Measurements from ENCODE around the gene OTP. TPM values are rescaled to one million over a fixed set of nuclear protein-coding genes. Genes with fewer than 3 reads are reported as not detected.

The OTP gene
- polyA plus RNA-seq, 1 of the 3 experiments (the other 2 are of a cell fraction): not detected

DNA sequence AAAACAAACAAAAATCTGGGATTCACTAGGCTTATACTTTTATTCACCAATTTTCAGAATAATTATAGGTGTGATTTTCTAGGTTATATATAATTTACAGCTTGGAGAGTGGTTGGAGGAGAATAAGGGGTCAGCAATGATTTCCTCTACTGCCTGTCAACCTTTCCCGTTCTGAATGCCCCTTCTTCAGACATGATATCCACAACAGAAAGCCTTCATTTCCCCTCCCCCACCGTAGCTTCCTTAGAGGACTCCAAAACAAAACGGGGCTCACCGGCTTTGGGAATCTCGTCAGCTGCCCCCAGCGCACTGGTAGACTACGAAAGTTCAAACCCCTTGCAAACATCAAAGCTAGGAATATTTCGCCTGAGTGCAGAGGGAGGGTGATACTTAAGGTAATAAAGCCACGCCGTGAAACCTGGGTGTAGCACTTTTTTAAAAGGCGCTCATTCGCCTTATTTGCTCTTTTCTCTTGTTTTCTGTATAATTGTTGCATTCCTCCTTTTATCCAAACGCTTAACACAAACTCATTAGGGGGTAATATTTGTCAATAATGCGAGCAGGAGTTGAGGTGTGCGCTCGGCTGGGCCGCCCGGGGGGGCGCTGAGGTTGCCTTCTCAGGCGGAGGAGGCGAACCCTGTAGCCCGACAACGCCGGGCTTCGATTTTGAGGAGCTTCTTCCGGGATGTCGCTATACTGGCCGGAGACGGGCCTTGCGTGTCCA is 2.4 kb downstream of the OTP start:
- Histone ChIP-seq H3K9ac (no peak overlapping the region), H3K4me3 (ENCODE audit: low read depth in 2 of 2, low read length in 1 of 2) (no peak overlapping the region; a peak in 1 of 4 replicates), H3K4me1 (ENCODE audit: control insufficient read depth in 1 of 2, insufficient read depth in 2 of 2, low read depth in 1 of 2, low read length in 1 of 2) (peaks cover 0 to 6% of the 10 kb centered on the region in 2 experiments; a peak in 1 of 4 replicates), H3K79me2 (ENCODE audit: insufficient read depth) (no peaks in the 10 kb centered on the region), H3F3A (replicated peaks; ENCODE audit: insufficient read depth) (peaks cover 7% of the 10 kb centered on the region), H3K36me3 (replicated peaks in 1 of 2; ENCODE audit: control insufficient read depth in 1 of 2, insufficient read depth in 2 of 2, low read length in 1 of 2) (no peaks in the 10 kb centered on the region), H3K27me3 (ENCODE audit: insufficient read depth) (peaks cover 100% of the 10 kb centered on the region), H2AFZ (ENCODE audit: low read depth) (no peak overlapping the region), H3K9me2 (no peaks in the 10 kb centered on the region), H3K9me3 (no peaks in the 10 kb centered on the region; the same call in 1 of the 2 replicates), H3K27ac (ENCODE audit: low read depth in 2 of 2, low read length in 1 of 2) (no peak overlapping the region), H3K4me2 (no peak overlapping the region), H4K20me1 (ENCODE audit: insufficient read depth) (peaks cover 5% of the 10 kb centered on the region; the same call in 1 of the 2 replicates)
- CTCF ChIA-PET: interaction anchor here (1.6 to 2.7 kb wide), 2 partner anchors 8 to 373 kb away, joined by 4 to 8 read pairs; no protein-coding TSS in a partner anchor
- peak; percentile 25 for DNase-seq
- POLR2A ChIA-PET: no interaction called here
- peak; percentile 78; the same call in 1 of the 2 replicates for TF ChIP-seq EZH2phosphoT487 (IDR thresholded peaks at IDR 0.05; ENCODE audit: borderline replicate concordance, low read depth)
- TF ChIP-seq, protein P1, sequence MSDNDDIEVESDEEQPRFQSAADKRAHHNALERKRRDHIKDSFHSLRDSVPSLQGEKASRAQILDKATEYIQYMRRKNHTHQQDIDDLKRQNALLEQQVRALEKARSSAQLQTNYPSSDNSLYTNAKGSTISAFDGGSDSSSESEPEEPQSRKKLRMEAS (IDR thresholded peaks at IDR 0.05; ENCODE audit: low read depth): no peak
- no peak for TF ChIP-seq GATA2 (CRISPR knock-in tag; IDR thresholded peaks at IDR 0.05)
- no peak for TF ChIP-seq YY1 (IDR thresholded peaks at IDR 0.05; ENCODE audit: low read depth)
- TF ChIP-seq RAD21 (IDR thresholded peaks at IDR 0.05; ENCODE audit: low read length): no peak
- TF ChIP-seq SIN3A (IDR thresholded peaks at IDR 0.05; ENCODE audit: borderline replicate concordance, low read depth, low read length): no peak
- TF ChIP-seq TEAD4 (IDR thresholded peaks at IDR 0.05; ENCODE audit: borderline replicate concordance, insufficient read depth): no peak
- 18% methylated on average over 28 of the region's 30 CpGs for WGBS (ENCODE audit: low lambda C conversion rate)

DNA sequence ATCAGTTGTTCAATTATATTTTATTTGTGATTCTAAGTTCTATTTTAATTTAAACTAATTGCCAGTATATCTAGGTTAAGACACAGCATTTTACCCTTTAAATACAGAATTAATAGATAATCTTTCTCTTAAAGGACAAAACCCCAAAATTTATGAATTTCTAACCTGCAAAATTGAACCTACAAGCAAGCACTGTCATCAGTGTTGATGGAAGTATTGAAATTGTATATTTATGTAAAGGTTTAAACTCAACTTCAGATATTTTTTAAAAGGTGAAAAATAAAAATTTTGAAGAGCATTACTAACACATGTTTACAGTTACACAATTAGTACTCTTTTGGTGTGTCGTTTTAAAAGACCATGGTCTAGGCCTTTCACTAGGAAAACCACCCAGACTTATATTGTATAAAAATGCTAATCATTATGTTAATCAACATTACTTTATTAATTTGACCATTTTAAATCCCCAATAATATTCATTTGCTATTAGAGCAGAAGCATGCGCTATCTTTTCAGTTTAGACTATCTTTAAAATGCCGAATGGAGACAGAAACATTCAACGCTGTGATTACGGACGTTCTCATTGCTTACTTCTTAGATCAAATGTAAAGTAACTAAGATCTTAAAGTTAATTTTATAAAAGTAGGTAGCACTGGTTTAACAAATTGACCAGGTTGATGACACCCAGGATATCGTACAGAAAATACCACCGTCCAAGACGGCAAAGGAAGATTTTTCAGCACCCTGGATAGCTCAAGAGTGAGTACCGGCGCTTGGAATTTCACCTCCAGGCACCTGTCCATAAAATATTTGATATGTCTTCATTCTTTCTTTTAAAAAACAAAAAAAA is 3.2 kb downstream of the OTP start:
- CTCF ChIA-PET: interaction anchor here (1.2 to 1.6 kb wide), 2 partner anchors 11 to 374 kb away, joined by 3 to 4 read pairs; no protein-coding TSS in a partner anchor
- H3K36me3 ChIP-seq (replicated peaks in 1 of 2; ENCODE audit: control insufficient read depth in 1 of 2, insufficient read depth in 2 of 2, low read length in 1 of 2): no peaks in the 10 kb centered on the region
- H3K27ac ChIP-seq (ENCODE audit: low read depth in 2 of 2, low read length in 1 of 2): no peak overlapping the region
- WGBS (ENCODE audit: low lambda C conversion rate): 45% methylated on average over 11 of the region's 11 CpGs
- H3F3A ChIP-seq (replicated peaks; ENCODE audit: insufficient read depth): peaks cover 7% of the 10 kb centered on the region
- H3K79me2 ChIP-seq (ENCODE audit: insufficient read depth): no peaks in the 10 kb centered on the region
- DNase-seq: no peak
- H3K9ac ChIP-seq: no peak overlapping the region
- POLR2A ChIA-PET: no interaction called here
- H4K20me1 ChIP-seq (ENCODE audit: insufficient read depth): peaks cover 3% of the 10 kb centered on the region; the same call in 1 of the 2 replicates
- H3K9me3 ChIP-seq: no peaks in the 10 kb centered on the region; the same call in 1 of the 2 replicates
- H3K4me2 ChIP-seq: no peak overlapping the region
- no peak overlapping the region for H3K4me3 ChIP-seq (ENCODE audit: low read depth in 2 of 2, low read length in 1 of 2)
- TF ChIP-seq, protein P2, sequence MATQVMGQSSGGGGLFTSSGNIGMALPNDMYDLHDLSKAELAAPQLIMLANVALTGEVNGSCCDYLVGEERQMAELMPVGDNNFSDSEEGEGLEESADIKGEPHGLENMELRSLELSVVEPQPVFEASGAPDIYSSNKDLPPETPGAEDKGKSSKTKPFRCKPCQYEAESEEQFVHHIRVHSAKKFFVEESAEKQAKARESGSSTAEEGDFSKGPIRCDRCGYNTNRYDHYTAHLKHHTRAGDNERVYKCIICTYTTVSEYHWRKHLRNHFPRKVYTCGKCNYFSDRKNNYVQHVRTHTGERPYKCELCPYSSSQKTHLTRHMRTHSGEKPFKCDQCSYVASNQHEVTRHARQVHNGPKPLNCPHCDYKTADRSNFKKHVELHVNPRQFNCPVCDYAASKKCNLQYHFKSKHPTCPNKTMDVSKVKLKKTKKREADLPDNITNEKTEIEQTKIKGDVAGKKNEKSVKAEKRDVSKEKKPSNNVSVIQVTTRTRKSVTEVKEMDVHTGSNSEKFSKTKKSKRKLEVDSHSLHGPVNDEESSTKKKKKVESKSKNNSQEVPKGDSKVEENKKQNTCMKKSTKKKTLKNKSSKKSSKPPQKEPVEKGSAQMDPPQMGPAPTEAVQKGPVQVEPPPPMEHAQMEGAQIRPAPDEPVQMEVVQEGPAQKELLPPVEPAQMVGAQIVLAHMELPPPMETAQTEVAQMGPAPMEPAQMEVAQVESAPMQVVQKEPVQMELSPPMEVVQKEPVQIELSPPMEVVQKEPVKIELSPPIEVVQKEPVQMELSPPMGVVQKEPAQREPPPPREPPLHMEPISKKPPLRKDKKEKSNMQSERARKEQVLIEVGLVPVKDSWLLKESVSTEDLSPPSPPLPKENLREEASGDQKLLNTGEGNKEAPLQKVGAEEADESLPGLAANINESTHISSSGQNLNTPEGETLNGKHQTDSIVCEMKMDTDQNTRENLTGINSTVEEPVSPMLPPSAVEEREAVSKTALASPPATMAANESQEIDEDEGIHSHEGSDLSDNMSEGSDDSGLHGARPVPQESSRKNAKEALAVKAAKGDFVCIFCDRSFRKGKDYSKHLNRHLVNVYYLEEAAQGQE (IDR thresholded peaks at IDR 0.05; ENCODE audit: low read depth, low read length): peak; percentile 95
- no peak for TF ChIP-seq GATA2 (CRISPR knock-in tag; IDR thresholded peaks at IDR 0.05)
- no peak overlapping the region for H2AFZ ChIP-seq (ENCODE audit: low read depth)
- peaks cover 0 to 13% of the 10 kb centered on the region in 2 experiments; a peak in 1 of 4 replicates for H3K4me1 ChIP-seq (ENCODE audit: control insufficient read depth in 1 of 2, insufficient read depth in 2 of 2, low read depth in 1 of 2, low read length in 1 of 2)
- no peaks in the 10 kb centered on the region for H3K9me2 ChIP-seq
- H3K27me3 ChIP-seq (ENCODE audit: insufficient read depth): peaks cover 100% of the 10 kb centered on the region

Measured in SK-N-SH (cell line).